Mucosa of descending colon (tissue), 3 donors: ENCODE data around the gene TMEM38B. TPM values are rescaled to one million over a fixed set of nuclear protein-coding genes. Genes with fewer than 3 reads are reported as not detected.

Experiments
- ATAC-seq: fragments of 200-7000 bp; cut with Tn5 transposase; one replicate; pipeline ENCODE4 v1.9.1; 2020; ENCODE audit warnings: mild to moderate bottlenecking, moderate library complexity
- DNase-seq, 3 donors: peaks; one replicate each; pipeline ENCODE4 v3.0.0-alpha.2; 2020
- H3K36me3 ChIP-seq: fragments of 200-600 bp; one replicate; pipeline ENCODE4 v1.8.0; 2021; ENCODE audit warnings: low read depth, mild to moderate bottlenecking
- H3K4me1 ChIP-seq: fragments of 200-600 bp; one replicate; pipeline ENCODE4 v1.8.0; 2021; ENCODE audit warnings: low read depth, mild to moderate bottlenecking
- H3K4me3 ChIP-seq: fragments of 200-600 bp; one replicate; pipeline ENCODE4 v1.8.0; 2021; ENCODE audit warnings: mild to moderate bottlenecking
- H3K9me3 ChIP-seq: fragments of 200-600 bp; one replicate; pipeline ENCODE4 v1.8.0; 2021; ENCODE audit warnings: mild to moderate bottlenecking
- CTCF ChIP-seq: fragments of 200-600 bp; IDR thresholded peaks from one replicate; pipeline ENCODE4 v1.8.0; 2022; ENCODE audit warnings: antibody characterized with exemption, mild to moderate bottlenecking
- intact Hi-C, 2 donors: fragments of 100-400 bp; cut with DNase I in 1 of 2; cut with micrococcal nuclease in 1 of 2; formaldehyde crosslinking; loops; one replicate each; pipeline versions ENCODE4 v1.11.0 to v1.11.1; 2022; cut with DNase I, micrococcal nuclease
- total RNA-seq, 3 donors: library from RNA; stranded (reverse); fragmentation: NEBNext Ultra II Directional in 2 of 3; extraction: Animal tissue kit (Norgen Biotek cat#: 25700) in 2 of 3; gene quantifications; one replicate each; pipeline versions ENCODE4 v1.2.1 to v1.2.4, GENCODE V29; 2021 to 2023
- donor health status: DM: no; HTN: no; CAD: no; lungs with moderate emphysema.
- donor health status: DM: no; HTN: no; CAD: no.
- donor health status: DM: no; HTN: yes; CAD: no.

The TMEM38B gene
- total RNA-seq, 3 donors from 2014 or later: 19.3 to 36.8 (median 19.3) TPM

GRCh38 chr9:105711867-105712266 lies 17.5 kb downstream of the TMEM38B start:
- Histone ChIP-seq H3K4me3 (no peak overlapping the region), H3K4me1 (no peaks in the 10 kb centered on the region), H3K36me3 (no peaks in the 10 kb centered on the region), H3K9me3 (no peaks in the 10 kb centered on the region)
- DNase-seq (no peak), ATAC-seq (no peak)
- intact Hi-C loops: no loop called here
- no peak for TF ChIP-seq CTCF

- Histone ChIP-seq H3K4me1 (no peaks in the 10 kb centered on the region), H3K4me3 (no peak overlapping the region), H3K36me3 (no peaks in the 10 kb centered on the region), H3K9me3 (no peaks in the 10 kb centered on the region)
- DNase-seq: no peak
- ATAC-seq: no peak
- TF ChIP-seq CTCF: no peak
- intact Hi-C loops: no loop called here
These were observed 18.0 kb downstream of the TMEM38B start for GRCh38 chr9:105712297-105712696.

- TF ChIP-seq CTCF: no peak
- Histone ChIP-seq H3K4me1 (no peaks in the 10 kb centered on the region), H3K4me3 (no peak overlapping the region), H3K36me3 (no peaks in the 10 kb centered on the region), H3K9me3 (no peaks in the 10 kb centered on the region)
- DNase-seq: no peak
- no peak for ATAC-seq
- intact Hi-C loops: no loop called here
These were observed 18.4 kb downstream of the TMEM38B start for GRCh38 chr9:105712773-105713172.

- H3K9me3 ChIP-seq: no peaks in the 10 kb centered on the region
- no peaks in the 10 kb centered on the region for H3K4me1 ChIP-seq
- DNase-seq (no peak), ATAC-seq (peak; percentile 14)
- intact Hi-C loops: no loop called here
- no peaks in the 10 kb centered on the region for H3K36me3 ChIP-seq
- no peak overlapping the region for H3K4me3 ChIP-seq
- no peak for TF ChIP-seq CTCF
These were observed 19.1 kb downstream of the TMEM38B start for GRCh38 chr9:105713260-105714019.

GRCh38 chr9:105714020-105714331 lies 19.6 kb downstream of the TMEM38B start:
- ATAC-seq: no peak
- H3K9me3 ChIP-seq: no peaks in the 10 kb centered on the region
- H3K4me3 ChIP-seq: no peak overlapping the region
- DNase-seq: no peak
- H3K36me3 ChIP-seq: no peaks in the 10 kb centered on the region
- no peaks in the 10 kb centered on the region for H3K4me1 ChIP-seq
- no peak for TF ChIP-seq CTCF
- intact Hi-C loops: no loop called here
